Endodermal cell (in vitro differentiated cells): Measurements from ENCODE around the gene SLC9A8. TPM values are rescaled to one million over a fixed set of nuclear protein-coding genes. Genes with fewer than 3 reads are reported as not detected.

Source experiments
- DNase-seq: peaks from one replicate; pipeline ENCODE4 v3.0.0-alpha.2; 2017
- H3K27ac ChIP-seq: 2 replicates; pipeline ENCODE4 v1.5.1; 2013; ENCODE audit warnings: mild to moderate bottlenecking, low read depth, low read length, moderate library complexity
- H3K27me3 ChIP-seq: 2 replicates; pipeline ENCODE4 v1.6.1; 2013; ENCODE audit warnings: mild to moderate bottlenecking, low read length, moderate library complexity; ENCODE audit not compliant: insufficient read depth, control insufficient read depth, poor library complexity, severe bottlenecking
- H3K36me3 ChIP-seq: 2 replicates; pipeline ENCODE4 v1.7.0; 2013; ENCODE audit warnings: mild to moderate bottlenecking, low read length, moderate library complexity; ENCODE audit not compliant: control insufficient read depth, insufficient read depth
- H3K4me1 ChIP-seq: one replicate; pipeline ENCODE4 v1.7.0; 2013; ENCODE audit warnings: low read length; ENCODE audit not compliant: control insufficient read depth, insufficient read depth
- H3K4me3 ChIP-seq: 2 replicates; pipeline ENCODE4 v1.5.1; 2013; ENCODE audit warnings: mild to moderate bottlenecking, low read length, moderate library complexity
- H3K9ac ChIP-seq: 2 replicates; pipeline ENCODE4 v1.6.1; 2013; ENCODE audit warnings: mild to moderate bottlenecking, low read length, moderate library complexity; ENCODE audit not compliant: poor library complexity, severe bottlenecking; ENCODE audit errors: extremely low read depth
- H3K9me3 ChIP-seq: 2 replicates; pipeline ENCODE4 v1.6.1; 2013; ENCODE audit warnings: mild to moderate bottlenecking, low read length, moderate library complexity; ENCODE audit not compliant: control insufficient read depth
- H3K27ac Mint-ChIP-seq: 2 replicates; pipeline ENCODE4 v1.8.0; 2020; ENCODE audit warnings: mixed read lengths
- H3K27me3 Mint-ChIP-seq: 2 replicates; pipeline ENCODE4 v1.8.0; 2021; ENCODE audit warnings: mild to moderate bottlenecking, mixed read lengths; ENCODE audit not compliant: insufficient read depth
- H3K36me3 Mint-ChIP-seq: 2 replicates; pipeline ENCODE4 v1.8.0; 2020; ENCODE audit warnings: low read depth, mixed read lengths
- H3K4me1 Mint-ChIP-seq: 2 replicates; pipeline ENCODE4 v1.8.0; 2020; ENCODE audit warnings: mixed read lengths
- H3K4me3 Mint-ChIP-seq: 2 replicates; pipeline ENCODE4 v1.8.0; 2020; ENCODE audit warnings: mild to moderate bottlenecking, moderate library complexity, mixed read lengths
- H3K9me3 Mint-ChIP-seq: 2 replicates; pipeline ENCODE4 v1.8.0; 2020; ENCODE audit warnings: mild to moderate bottlenecking, mixed read lengths
- CTCF ChIP-seq: fragments of 200-600 bp; sonication (generic); conservative IDR thresholded peaks from 2 replicates; pipeline ENCODE4 v1.5.0; 2021; ENCODE audit warnings: antibody characterized with exemption, mild to moderate bottlenecking
- WGBS, 2 experiments: methylation state at CpG; one replicate each; pipeline versions ENCODE4 v1.1.5 to v1.1.7; 2013; ENCODE audit warnings: missing lambda C conversion rate in 2 of 2, mixed read lengths in 1 of 2; ENCODE audit not compliant: insufficient coverage in 1 of 2, insufficient read length in 1 of 2; 5-methylcytosine and 5-hydroxymethylcytosine counted together
- total RNA-seq, 2 donors: library from RNA; stranded (reverse); fragmentation: NEBNext Ultra II Directional in 1 of 2; extraction: Animal tissue kit (Norgen Biotek cat#: 25700) in 1 of 2; gene quantifications; 2 replicates in 1 of 2; 3 replicates in 1 of 2; pipeline ENCODE4 v1.2.1, GENCODE V29; 2021

Gene SLC9A8
- total RNA-seq, 2 donors from 2014 or later: 8.6 to 10.3 TPM

DNA sequence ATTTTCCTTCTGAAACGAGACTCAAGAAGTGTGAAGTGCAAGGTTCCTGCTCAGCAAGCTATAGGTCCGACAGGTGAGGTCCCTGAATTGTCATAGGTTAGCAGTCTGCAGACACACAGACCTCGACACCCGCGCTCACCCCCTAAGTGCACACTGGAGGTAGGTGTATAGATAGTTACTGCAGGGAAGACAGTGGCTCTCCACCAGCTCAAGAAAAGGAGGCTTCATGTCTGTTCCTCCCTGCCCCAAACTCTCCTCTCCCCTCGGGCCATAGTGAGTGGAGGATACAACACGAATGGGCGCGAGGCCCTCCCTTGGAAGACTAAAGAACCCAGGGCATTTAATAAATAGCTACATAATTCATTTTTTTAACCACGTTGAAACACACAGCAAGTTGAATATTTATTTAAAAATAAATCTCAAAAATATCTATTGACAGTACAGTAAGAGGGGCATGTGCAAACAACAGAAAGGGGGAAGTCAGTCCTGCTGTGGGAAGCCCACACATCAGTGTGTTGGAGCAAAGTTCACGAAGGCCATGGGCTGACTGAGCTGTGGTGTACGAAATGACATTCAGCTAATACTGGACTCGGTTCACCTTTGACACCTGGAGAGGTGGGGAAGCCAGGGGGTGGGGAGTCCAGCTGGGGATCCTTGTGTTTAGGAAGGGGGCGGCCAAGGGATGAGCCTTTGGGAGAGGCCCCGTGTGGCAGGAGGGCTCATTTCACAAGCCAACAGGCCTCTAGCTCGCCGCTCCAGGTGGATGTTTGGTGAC is 92.0 kb downstream of the SLC9A8 start:
- Mint-ChIP-seq H3K4me3 (no peak overlapping the region), H3K9me3 (no peaks in the 10 kb centered on the region), H3K27me3 (no peaks in the 10 kb centered on the region), H3K4me1 (peaks cover 5% of the 10 kb centered on the region), H3K27ac (no peak overlapping the region), H3K36me3 (peaks cover 37% of the 10 kb centered on the region)
- Histone ChIP-seq H3K27me3 (no peaks in the 10 kb centered on the region), H3K36me3 (peaks cover 48% of the 10 kb centered on the region), H3K9ac (no peak overlapping the region), H3K27ac (no peak overlapping the region), H3K4me1 (no peaks in the 10 kb centered on the region), H3K4me3 (no peak overlapping the region), H3K9me3 (no peaks in the 10 kb centered on the region)
- TF ChIP-seq CTCF: no peak
- 92 to 98% methylated on average over 4 to 16 of the region's 17 CpGs for WGBS, 2 experiments
- no peak for DNase-seq

DNA sequence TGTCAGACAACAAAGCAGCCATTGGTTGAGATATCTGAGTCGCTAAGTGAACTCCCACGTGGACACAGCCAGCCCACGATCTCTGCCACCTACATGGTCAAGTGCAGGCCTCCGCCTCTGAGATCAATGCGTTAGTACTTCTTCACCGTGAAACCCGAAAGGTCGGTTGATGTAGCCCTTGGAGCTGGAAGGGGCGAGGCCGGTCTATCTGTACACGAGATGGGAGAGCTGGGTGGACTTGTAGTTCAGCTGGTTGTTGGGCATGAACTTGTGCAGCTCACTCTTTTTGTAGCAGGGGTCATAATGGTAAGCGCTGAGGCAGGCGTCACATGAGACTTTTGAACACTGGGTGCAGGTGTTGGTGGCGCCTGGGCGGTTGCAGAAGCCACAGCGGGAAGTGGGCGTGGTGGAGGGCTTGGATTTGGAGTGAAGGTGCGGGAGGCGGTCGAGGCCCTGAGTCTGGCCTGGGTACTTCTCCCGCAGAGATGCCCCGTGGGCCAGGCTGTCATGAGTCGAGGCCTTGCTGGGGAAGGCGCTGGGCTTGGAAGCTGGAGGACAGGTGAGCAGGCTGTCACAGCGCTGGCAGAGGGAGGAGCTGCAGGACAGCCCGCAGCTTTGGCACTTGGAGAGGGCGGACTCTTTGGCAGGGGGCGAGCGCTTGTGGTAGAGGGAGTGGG is 92.9 kb downstream of the SLC9A8 start:
- no peak for TF ChIP-seq CTCF
- DNase-seq: no peak

GRCh38 chr20:49906101-49906604 is 93.5 kb downstream of the SLC9A8 start:
- peaks cover 37% of the 10 kb centered on the region for H3K36me3 Mint-ChIP-seq
- H3K27me3 ChIP-seq: no peaks in the 10 kb centered on the region
- H3K4me3 Mint-ChIP-seq: no peak overlapping the region
- H3K4me1 Mint-ChIP-seq: no peaks in the 10 kb centered on the region
- no peak for TF ChIP-seq CTCF
- no peak overlapping the region for H3K9ac ChIP-seq
- H3K9me3 Mint-ChIP-seq: no peaks in the 10 kb centered on the region
- no peaks in the 10 kb centered on the region for H3K9me3 ChIP-seq
- no peak overlapping the region for H3K27ac Mint-ChIP-seq
- H3K36me3 ChIP-seq: peaks cover 49% of the 10 kb centered on the region
- no peaks in the 10 kb centered on the region for H3K4me1 ChIP-seq
- H3K4me3 ChIP-seq: no peak overlapping the region
- no peak overlapping the region for H3K27ac ChIP-seq
- DNase-seq: no peak
- H3K27me3 Mint-ChIP-seq: no peaks in the 10 kb centered on the region
- WGBS, 2 experiments: 95% methylated on average over 37 of the region's 37 CpGs

More for the DNA sequence above, 92.9 kb downstream of the SLC9A8 start:
- Mint-ChIP-seq H3K27ac (no peak overlapping the region), H3K4me3 (no peak overlapping the region), H3K27me3 (no peaks in the 10 kb centered on the region), H3K36me3 (peaks cover 37% of the 10 kb centered on the region), H3K4me1 (no peaks in the 10 kb centered on the region), H3K9me3 (no peaks in the 10 kb centered on the region)
- Histone ChIP-seq H3K9me3 (no peaks in the 10 kb centered on the region), H3K36me3 (peaks cover 49% of the 10 kb centered on the region), H3K9ac (no peak overlapping the region), H3K27ac (no peak overlapping the region), H3K27me3 (no peaks in the 10 kb centered on the region), H3K4me3 (no peak overlapping the region), H3K4me1 (no peaks in the 10 kb centered on the region)
- WGBS, 2 experiments: 90 to 91% methylated on average over 23 to 29 of the region's 29 CpGs
